ENCODE results near the gene KRTAP19-6. TPM values are rescaled to one million over a fixed set of nuclear protein-coding genes. Genes with fewer than 3 reads are reported as not detected.

The KRTAP19-6 gene
- total RNA-seq (not detected), polyA plus RNA-seq (not detected)
- long read RNA-seq, donor 1, result 0 reads
- long read RNA-seq, donor 2, result 0 reads
- long read RNA-seq, donor 3, result 0 reads
- long read RNA-seq, donor 4, result 0 reads

DNA sequence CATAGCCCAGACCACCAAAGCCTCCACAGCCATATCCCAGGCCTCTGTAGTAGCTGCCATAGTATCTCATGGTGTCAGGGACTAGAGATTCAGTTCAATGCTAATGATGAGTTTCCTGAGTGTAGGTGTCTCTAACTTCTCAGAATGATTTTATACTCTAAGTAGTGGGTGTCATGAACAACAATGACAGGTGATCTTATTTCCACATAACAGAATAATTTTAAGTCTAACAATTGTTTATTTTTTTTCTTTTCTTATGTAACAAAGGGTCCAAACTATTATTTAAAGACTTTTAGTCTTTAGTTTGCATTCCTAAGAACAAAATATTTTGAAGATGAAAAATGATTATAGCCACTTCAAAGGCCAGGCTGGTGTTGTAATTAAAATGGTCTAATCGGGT lies at the start of gene KRTAP19-6:
Gene KRTAP19-6, minus strand, starts transcription at position 101 of the 400 bp plus-strand sequence. Its CDS starts 31 bp downstream, at position 70.
- Histone ChIP-seq H3K27me3 (ENCODE audit: control insufficient read depth, insufficient read depth) (no peaks in the 10 kb centered on the region), H3K9me3 (ENCODE audit: control insufficient read depth, low read length) (no peaks in the 10 kb centered on the region), H3K27ac (ENCODE audit: low read length) (no peak within 1 kb of the TSS), H3K4me1 (ENCODE audit: control insufficient read depth, insufficient read depth, low read length) (no peaks in the 10 kb centered on the region), H3K4me3 (ENCODE audit: low read length) (no peak within 1 kb of the TSS)
- DNase-seq, result no peak
- no peak for ATAC-seq
- intact Hi-C loops (cut with DNase I), result no loop called here
- WGBS, result 77% methylated on average over 1 of the region's 1 CpG

DNA sequence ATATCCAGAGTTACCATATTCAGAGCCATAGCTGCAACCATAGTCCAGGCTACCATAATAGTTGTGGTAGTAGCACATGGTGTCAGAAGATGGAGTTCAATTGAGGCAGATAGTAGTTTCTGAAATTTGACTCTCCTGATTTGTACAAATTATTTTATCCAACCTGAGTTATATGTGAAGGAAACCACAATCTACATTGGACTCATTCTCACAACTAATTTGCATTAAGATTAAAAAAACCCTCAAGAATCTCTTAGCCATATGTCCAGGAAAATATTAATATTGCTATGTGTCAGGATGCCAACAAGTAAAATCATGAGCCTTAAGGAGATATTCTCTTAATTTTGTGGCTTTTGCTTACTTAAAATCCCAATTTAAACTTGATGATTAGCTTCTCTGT lies 48.6 kb upstream of the KRTAP19-6 start, which contains the start of gene KRTAP22-2:
Gene KRTAP22-2, minus strand, starts transcription at position 101 of the 400 bp plus-strand sequence.
- no peak for DNase-seq
- H3K27ac ChIP-seq (ENCODE audit: low read length), result no peak within 1 kb of the TSS

GRCh38 chr21:30582870-30583269 lies 41.2 kb upstream of the KRTAP19-6 start:
- DNase-seq, result no peak

More for the DNA sequence above, 48.6 kb upstream of the KRTAP19-6 start, which contains the start of gene KRTAP22-2:
- H3K4me3 ChIP-seq (ENCODE audit: low read length), result no peak within 1 kb of the TSS
- H3K9me3 ChIP-seq (ENCODE audit: control insufficient read depth, low read length), result no peaks in the 10 kb centered on the region
- intact Hi-C loops (cut with DNase I), result no loop called here
- ATAC-seq, result no peak
- H3K4me1 ChIP-seq (ENCODE audit: control insufficient read depth, insufficient read depth, low read length), result no peaks in the 10 kb centered on the region
- H3K27me3 ChIP-seq (ENCODE audit: control insufficient read depth, insufficient read depth), result no peaks in the 10 kb centered on the region

GRCh38 chr21:30580132-30580531 lies 38.5 kb upstream of the KRTAP19-6 start:
- intact Hi-C loops (cut with DNase I), result no loop called here
- Histone ChIP-seq H3K9me3 (ENCODE audit: control insufficient read depth, low read length) (no peaks in the 10 kb centered on the region), H3K27ac (ENCODE audit: low read length) (no peak overlapping the region), H3K27me3 (ENCODE audit: control insufficient read depth, insufficient read depth) (no peaks in the 10 kb centered on the region), H3K4me1 (ENCODE audit: control insufficient read depth, insufficient read depth, low read length) (no peaks in the 10 kb centered on the region), H3K4me3 (ENCODE audit: low read length) (no peak overlapping the region)
- 53% methylated on average over 3 of the region's 3 CpGs for WGBS
- ATAC-seq, result no peak
- DNase-seq, result no peak

More at GRCh38 chr21:30582870-30583269, 41.2 kb upstream of the KRTAP19-6 start:
- Histone ChIP-seq H3K27me3 (ENCODE audit: control insufficient read depth, insufficient read depth) (no peaks in the 10 kb centered on the region), H3K27ac (ENCODE audit: low read length) (no peak overlapping the region), H3K4me1 (ENCODE audit: control insufficient read depth, insufficient read depth, low read length) (no peaks in the 10 kb centered on the region), H3K9me3 (ENCODE audit: control insufficient read depth, low read length) (no peaks in the 10 kb centered on the region), H3K4me3 (ENCODE audit: low read length) (no peak overlapping the region)
- 55% methylated on average over 1 of the region's 1 CpG for WGBS
- intact Hi-C loops (cut with DNase I), result no loop called here
- no peak for ATAC-seq

GRCh38 chr21:30579346-30579745 lies 37.7 kb upstream of the KRTAP19-6 start:
- DNase-seq (no peak), ATAC-seq (no peak)
- no peak overlapping the region for H3K4me3 ChIP-seq (ENCODE audit: low read length)
- H3K9me3 ChIP-seq (ENCODE audit: control insufficient read depth, low read length), result no peaks in the 10 kb centered on the region
- 24% methylated on average over 1 of the region's 1 CpG for WGBS
- H3K27me3 ChIP-seq (ENCODE audit: control insufficient read depth, insufficient read depth), result no peaks in the 10 kb centered on the region
- intact Hi-C loops (cut with DNase I), result no loop called here
- no peaks in the 10 kb centered on the region for H3K4me1 ChIP-seq (ENCODE audit: control insufficient read depth, insufficient read depth, low read length)
- H3K27ac ChIP-seq (ENCODE audit: low read length), result no peak overlapping the region

GRCh38 chr21:30577766-30578165 lies 36.1 kb upstream of the KRTAP19-6 start:
- intact Hi-C loops (cut with DNase I), result no loop called here
- Histone ChIP-seq H3K4me3 (ENCODE audit: low read length) (no peak overlapping the region), H3K9me3 (ENCODE audit: control insufficient read depth, low read length) (no peaks in the 10 kb centered on the region), H3K27me3 (ENCODE audit: control insufficient read depth, insufficient read depth) (no peaks in the 10 kb centered on the region), H3K27ac (ENCODE audit: low read length) (no peak overlapping the region), H3K4me1 (ENCODE audit: control insufficient read depth, insufficient read depth, low read length) (no peaks in the 10 kb centered on the region)
- ATAC-seq (no peak), DNase-seq (no peak)

DNA sequence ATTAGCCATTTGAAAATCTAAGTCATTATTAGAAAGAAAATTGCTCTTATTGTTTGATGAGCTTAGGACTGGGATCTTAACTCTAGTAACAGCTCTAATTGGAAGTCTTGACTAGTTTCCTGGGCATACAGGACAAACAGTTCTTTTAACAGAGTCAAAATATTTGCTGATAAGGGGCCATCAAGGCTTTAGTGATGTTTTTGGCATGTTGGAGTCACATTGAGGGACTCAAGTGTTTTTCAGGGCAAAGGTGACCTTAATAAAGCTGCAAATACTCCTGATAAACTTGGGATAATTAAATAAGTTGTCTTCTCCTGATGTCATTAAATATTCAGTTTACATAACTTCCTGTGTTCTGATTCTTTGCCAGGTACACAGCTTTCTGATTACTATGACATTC lies 26.0 kb upstream of the KRTAP19-6 start:
- no peak overlapping the region for H3K4me3 ChIP-seq (ENCODE audit: low read length)
- intact Hi-C loops (cut with DNase I), result no loop called here
- no peaks in the 10 kb centered on the region for H3K4me1 ChIP-seq (ENCODE audit: control insufficient read depth, insufficient read depth, low read length)
- H3K27ac ChIP-seq (ENCODE audit: low read length), result no peak overlapping the region
- H3K9me3 ChIP-seq (ENCODE audit: control insufficient read depth, low read length), result no peaks in the 10 kb centered on the region
- H3K27me3 ChIP-seq (ENCODE audit: control insufficient read depth, insufficient read depth), result no peaks in the 10 kb centered on the region
- DNase-seq (no peak), ATAC-seq (peak; percentile 41 to 59)

DNA sequence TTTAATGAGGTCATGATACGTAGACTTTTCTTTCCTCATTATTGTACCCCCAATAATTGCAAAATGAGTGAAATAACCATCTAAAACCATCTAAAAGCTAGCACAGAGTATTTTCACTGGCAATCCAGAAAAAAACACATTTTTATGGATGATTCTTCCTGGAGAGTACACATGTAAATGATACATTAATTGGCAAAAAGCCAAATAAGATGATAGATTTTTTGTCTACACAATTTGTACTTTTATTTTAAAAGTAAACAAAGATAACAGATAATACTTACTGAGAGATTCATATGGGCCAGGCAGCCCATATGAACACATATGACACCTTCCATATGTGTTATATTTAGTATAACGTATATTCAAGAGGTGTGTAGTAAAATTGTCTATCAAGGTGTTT lies 22.0 kb upstream of the KRTAP19-6 start:
- DNase-seq (no peak), ATAC-seq (no peak)
- Histone ChIP-seq H3K9me3 (ENCODE audit: control insufficient read depth, low read length) (no peaks in the 10 kb centered on the region), H3K4me3 (ENCODE audit: low read length) (no peak overlapping the region), H3K27ac (ENCODE audit: low read length) (no peak overlapping the region), H3K27me3 (ENCODE audit: control insufficient read depth, insufficient read depth) (no peaks in the 10 kb centered on the region), H3K4me1 (ENCODE audit: control insufficient read depth, insufficient read depth, low read length) (no peaks in the 10 kb centered on the region)
- 82% methylated on average over 2 of the region's 2 CpGs for WGBS
- intact Hi-C loops (cut with DNase I), result no loop called here

GRCh38 chr21:30563072-30563471 lies 21.4 kb upstream of the KRTAP19-6 start:
- H3K4me3 ChIP-seq (ENCODE audit: low read length), result no peak overlapping the region
- ATAC-seq (peak in 1 of 2 donors; percentile 73), DNase-seq (no peak)
- H3K4me1 ChIP-seq (ENCODE audit: control insufficient read depth, insufficient read depth, low read length), result no peaks in the 10 kb centered on the region
- no peaks in the 10 kb centered on the region for H3K9me3 ChIP-seq (ENCODE audit: control insufficient read depth, low read length)
- intact Hi-C loops (cut with DNase I), result no loop called here
- 22% methylated on average over 6 of the region's 6 CpGs for WGBS
- no peak overlapping the region for H3K27ac ChIP-seq (ENCODE audit: low read length)
- H3K27me3 ChIP-seq (ENCODE audit: control insufficient read depth, insufficient read depth), result no peaks in the 10 kb centered on the region

DNA sequence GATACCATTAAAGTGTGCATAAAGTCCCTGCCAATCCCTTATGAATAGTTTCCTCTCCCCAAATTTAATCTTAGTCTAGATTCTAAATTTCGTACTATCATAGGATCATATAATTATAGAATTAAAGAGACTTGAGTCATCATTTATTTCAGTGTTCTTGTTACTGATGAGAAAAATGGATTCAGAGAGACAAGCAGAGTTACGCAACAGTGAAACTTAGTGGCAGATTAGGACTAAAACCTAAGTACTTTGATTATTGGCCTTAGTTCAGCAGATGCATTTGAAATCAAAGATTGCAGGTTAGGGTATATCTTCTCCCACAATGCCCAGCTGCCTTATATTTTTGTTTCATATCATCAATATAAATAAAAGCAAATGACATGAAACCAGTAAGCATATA lies 20.3 kb upstream of the KRTAP19-6 start:
- intact Hi-C loops (cut with DNase I), result no loop called here
- Histone ChIP-seq H3K27ac (ENCODE audit: low read length) (no peak overlapping the region), H3K4me1 (ENCODE audit: control insufficient read depth, insufficient read depth, low read length) (no peaks in the 10 kb centered on the region), H3K27me3 (ENCODE audit: control insufficient read depth, insufficient read depth) (no peaks in the 10 kb centered on the region), H3K9me3 (ENCODE audit: control insufficient read depth, low read length) (no peaks in the 10 kb centered on the region), H3K4me3 (ENCODE audit: low read length) (no peak overlapping the region)
- ATAC-seq, result no peak
- WGBS, result 56% methylated on average over 2 of the region's 2 CpGs
- no peak for DNase-seq

DNA sequence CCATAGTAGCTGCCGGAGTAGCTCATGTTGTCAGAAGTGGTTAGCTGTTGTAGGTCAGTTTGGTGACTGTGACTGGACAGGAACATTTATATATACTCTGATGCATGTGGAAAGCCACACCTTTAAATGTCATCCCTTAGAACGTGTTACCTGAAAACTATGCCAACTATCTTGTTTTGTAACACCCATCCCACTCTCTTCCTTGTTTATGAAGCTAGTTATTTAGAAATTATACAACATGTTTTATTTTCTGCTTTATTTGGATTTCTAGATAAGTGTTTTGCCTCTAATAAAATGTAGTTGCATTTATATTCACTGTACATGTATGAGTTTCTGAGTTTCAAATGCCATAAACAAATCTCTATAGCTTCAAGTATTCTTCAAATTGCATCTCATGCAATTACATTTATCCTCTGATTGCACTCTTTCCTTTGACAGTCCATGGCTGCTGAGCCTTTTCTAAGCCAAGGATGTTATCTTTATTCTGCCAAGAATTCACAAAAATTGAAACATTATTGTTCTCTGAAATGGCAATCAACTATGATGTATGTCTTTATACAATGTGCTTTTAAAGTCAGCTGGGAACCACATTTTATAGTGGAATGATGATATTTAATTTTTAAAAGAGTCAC lies 19.7 kb upstream of the KRTAP19-6 start, which contains the start of gene KRTAP19-7:
Gene KRTAP19-7, minus strand, starts transcription at position 51 of the 632 bp plus-strand sequence. Its CDS starts 25 bp downstream, at position 26.
- no peak for DNase-seq
- Histone ChIP-seq H3K9me3 (ENCODE audit: control insufficient read depth, low read length) (no peaks in the 10 kb centered on the region), H3K4me1 (ENCODE audit: control insufficient read depth, insufficient read depth, low read length) (no peaks in the 10 kb centered on the region), H3K27me3 (ENCODE audit: control insufficient read depth, insufficient read depth) (no peaks in the 10 kb centered on the region), H3K27ac (ENCODE audit: low read length) (no peak within 1 kb of the TSS), H3K4me3 (ENCODE audit: low read length) (no peak within 1 kb of the TSS)
- ATAC-seq, result no peak
- 56% methylated on average over 2 of the region's 2 CpGs for WGBS
- intact Hi-C loops (cut with DNase I), result no loop called here

All from right cardiac atrium (tissue), 5 donors.